Adrenal gland (tissue), 5 donors: ENCODE results near the gene PLCB1.

Experiments used
- POLR2A ChIP-seq, 2 donors: fragments of 450-650 bp; IDR thresholded peaks; one replicate each; pipeline ENCODE4 v1.6.1; 2017; ENCODE audit warnings: antibody characterized with exemption in 2 of 2, mild to moderate bottlenecking in 2 of 2, moderate library complexity in 1 of 2
- TF ChIP-seq, protein P1 (sequence below), 6 experiments: fragments of 450-650 bp in 4 of 6; fragments of 200-600 bp in 2 of 6; sonication (generic) in 1 of 6; IDR thresholded peaks; 1 replicate in 5 of 6; 2 replicates in 1 of 6; pipeline versions ENCODE4 v1.5.1 to v1.8.0; 2016 to 2021; ENCODE audit warnings: antibody characterized with exemption in 6 of 6, mild to moderate bottlenecking in 2 of 6, moderate library complexity in 1 of 6
- donor health status: DM: no; HTN: no; CAD: no.

DNA sequence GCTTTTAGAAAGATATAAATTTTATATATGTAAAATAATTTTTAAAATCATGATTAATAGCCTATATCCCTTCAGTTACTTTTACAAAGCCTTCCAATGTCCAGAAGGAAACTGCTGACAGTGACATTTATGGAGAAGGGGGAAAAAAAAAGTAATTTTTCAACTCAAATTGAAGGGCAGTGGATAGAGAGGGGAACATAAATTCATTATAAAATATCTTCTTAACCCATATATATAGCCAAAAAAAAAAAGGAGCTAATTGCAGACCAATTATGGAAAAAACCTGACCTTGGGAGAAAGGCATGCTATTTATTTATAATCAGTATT, 392.9 kb downstream of the PLCB1 start:
- no peak for TF ChIP-seq POLR2A (IDR thresholded peaks at IDR 0.05)
- TF ChIP-seq, protein P1, sequence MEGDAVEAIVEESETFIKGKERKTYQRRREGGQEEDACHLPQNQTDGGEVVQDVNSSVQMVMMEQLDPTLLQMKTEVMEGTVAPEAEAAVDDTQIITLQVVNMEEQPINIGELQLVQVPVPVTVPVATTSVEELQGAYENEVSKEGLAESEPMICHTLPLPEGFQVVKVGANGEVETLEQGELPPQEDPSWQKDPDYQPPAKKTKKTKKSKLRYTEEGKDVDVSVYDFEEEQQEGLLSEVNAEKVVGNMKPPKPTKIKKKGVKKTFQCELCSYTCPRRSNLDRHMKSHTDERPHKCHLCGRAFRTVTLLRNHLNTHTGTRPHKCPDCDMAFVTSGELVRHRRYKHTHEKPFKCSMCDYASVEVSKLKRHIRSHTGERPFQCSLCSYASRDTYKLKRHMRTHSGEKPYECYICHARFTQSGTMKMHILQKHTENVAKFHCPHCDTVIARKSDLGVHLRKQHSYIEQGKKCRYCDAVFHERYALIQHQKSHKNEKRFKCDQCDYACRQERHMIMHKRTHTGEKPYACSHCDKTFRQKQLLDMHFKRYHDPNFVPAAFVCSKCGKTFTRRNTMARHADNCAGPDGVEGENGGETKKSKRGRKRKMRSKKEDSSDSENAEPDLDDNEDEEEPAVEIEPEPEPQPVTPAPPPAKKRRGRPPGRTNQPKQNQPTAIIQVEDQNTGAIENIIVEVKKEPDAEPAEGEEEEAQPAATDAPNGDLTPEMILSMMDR (IDR thresholded peaks at IDR 0.05) = no peak
